Calu3 (cell line): ENCODE results near the gene SMAD3. TPM values are rescaled to one million over a fixed set of nuclear protein-coding genes. Genes with fewer than 3 reads are reported as not detected.
"Not testable (repeated sequence)": the region's sequence is repeated elsewhere in the genome, so short reads cannot be mapped to it uniquely, and the experiment has no call there.

Experiments used
- BruUV-seq: library from RNA; stranded (reverse); fragments of 400-500 nt; replicated peaks from 2 replicates; lab custom pipeline; 2021; lab: Mats Ljungman, UMichigan
- CTCF ChIA-PET: fragments of 300-600 bp; sonication (Branson Sonifier 250); formaldehyde crosslinking; loops from one replicate; lab custom pipeline; 2022; ENCODE audit warnings: antibody characterized with exemption; lab: Charles Lee
- DNase-seq: peaks from one replicate; pipeline ENCODE4 v3.0.0; 2022
- H3K27ac Mint-ChIP-seq: one replicate; pipeline ENCODE4 v1.8.0; 2022; ENCODE audit warnings: mixed read lengths; ENCODE audit not compliant: unreplicated experiment
- H3K27me3 Mint-ChIP-seq: one replicate; pipeline ENCODE4 v1.8.0; 2022; ENCODE audit warnings: mixed read lengths; ENCODE audit not compliant: unreplicated experiment
- H3K36me3 Mint-ChIP-seq: one replicate; pipeline ENCODE4 v1.8.0; 2022; ENCODE audit warnings: mild to moderate bottlenecking, moderate library complexity, mixed read lengths; ENCODE audit not compliant: insufficient read depth, unreplicated experiment
- H3K4me1 Mint-ChIP-seq: one replicate; pipeline ENCODE4 v1.8.0; 2022; ENCODE audit warnings: mild to moderate bottlenecking, low read depth, mixed read lengths; ENCODE audit not compliant: unreplicated experiment
- H3K4me3 Mint-ChIP-seq: one replicate; pipeline ENCODE4 v1.8.0; 2022; ENCODE audit warnings: mild to moderate bottlenecking, low read depth, moderate library complexity, mixed read lengths; ENCODE audit not compliant: unreplicated experiment
- H3K9me3 Mint-ChIP-seq: one replicate; pipeline ENCODE4 v1.8.0; 2022; ENCODE audit warnings: low read depth, mixed read lengths; ENCODE audit not compliant: unreplicated experiment
- CTCF ChIP-seq: fragments of 200-600 bp; IDR thresholded peaks from one replicate; pipeline ENCODE4 v1.8.0; 2022; ENCODE audit warnings: antibody characterized with exemption; ENCODE audit not compliant: unreplicated experiment
- intact Hi-C: fragments of 100-400 bp; cut with micrococcal nuclease; formaldehyde crosslinking; loops from one replicate; pipeline ENCODE4 v1.10.0; 2022; ENCODE audit not compliant: unreplicated experiment
- total RNA-seq: library from RNA; stranded (reverse); gene quantifications from 2 replicates; pipeline ENCODE4 v1.2.3, GENCODE V29; 2022

The SMAD3 gene
- total RNA-seq, 1 experiment from 2014 or later, result 121 TPM

- CTCF ChIA-PET, result no interaction called here
- H3K27me3 Mint-ChIP-seq, result no peaks in the 10 kb centered on the region
Observed at GRCh38 chr15:67019069-67019468, 46.3 kb upstream of the SMAD3 start.

GRCh38 chr15:67019884-67020520 lies 45.4 kb upstream of the SMAD3 start:
- H3K27me3 Mint-ChIP-seq, result no peaks in the 10 kb centered on the region
- H3K9me3 Mint-ChIP-seq, result no peaks in the 10 kb centered on the region
- no peak overlapping the region for H3K27ac Mint-ChIP-seq
- intact Hi-C loops, result loop anchor here (5.0 kb wide), 1 partner anchor 42 kb away; no protein-coding TSS in a partner anchor
- H3K4me3 Mint-ChIP-seq, result no peak overlapping the region
- peaks cover 34% of the 10 kb centered on the region for H3K4me1 Mint-ChIP-seq
- TF ChIP-seq CTCF, result no peak
- CTCF ChIA-PET, result no interaction called here
- no TSS peak for BruUV-seq
- peaks cover 8% of the 10 kb centered on the region for H3K36me3 Mint-ChIP-seq
- no peak for DNase-seq

More at GRCh38 chr15:67019069-67019468, 46.3 kb upstream of the SMAD3 start:
- no peak for DNase-seq
- no peak overlapping the region for H3K4me3 Mint-ChIP-seq
- H3K9me3 Mint-ChIP-seq, result no peaks in the 10 kb centered on the region
- TF ChIP-seq CTCF, result no peak
- intact Hi-C loops, result no loop called here
- no peak overlapping the region for H3K27ac Mint-ChIP-seq
- no TSS peak for BruUV-seq
- H3K36me3 Mint-ChIP-seq, result peaks cover 2% of the 10 kb centered on the region
- H3K4me1 Mint-ChIP-seq, result peaks cover 25% of the 10 kb centered on the region

DNA sequence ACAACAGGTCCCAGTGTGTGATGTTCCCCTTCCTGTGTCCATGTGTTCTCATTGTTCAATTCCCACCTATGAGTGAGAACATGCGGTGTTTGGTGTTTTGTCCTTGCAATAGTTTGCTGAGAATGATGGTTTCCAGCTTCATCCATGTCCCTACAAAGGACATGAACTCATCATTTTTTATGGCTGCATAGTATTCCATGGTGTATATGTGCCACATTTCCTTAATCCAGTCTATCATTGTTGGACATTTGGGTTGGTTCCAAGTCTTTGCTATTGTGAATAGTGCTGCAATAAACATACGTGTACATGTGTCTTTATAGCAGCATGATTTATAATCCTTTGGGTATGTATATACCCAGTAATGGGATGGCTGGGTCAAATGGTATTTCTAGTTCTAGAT lies 44.7 kb upstream of the SMAD3 start:
- BruUV-seq, result not testable (repeated sequence)

GRCh38 chr15:67021455-67021854 lies 43.9 kb upstream of the SMAD3 start:
- no peak for DNase-seq
- H3K27ac Mint-ChIP-seq, result no peak overlapping the region
- H3K4me1 Mint-ChIP-seq, result peaks cover 49% of the 10 kb centered on the region
- no peak for TF ChIP-seq CTCF
- intact Hi-C loops, result loop anchor here (5.0 kb wide), 1 partner anchor 41 kb away; no protein-coding TSS in a partner anchor
- CTCF ChIA-PET, result no interaction called here
- no peak overlapping the region for H3K4me3 Mint-ChIP-seq
- no TSS peak for BruUV-seq
- no peaks in the 10 kb centered on the region for H3K27me3 Mint-ChIP-seq
- H3K36me3 Mint-ChIP-seq, result peaks cover 8% of the 10 kb centered on the region
- no peaks in the 10 kb centered on the region for H3K9me3 Mint-ChIP-seq

More for the DNA sequence above, 44.7 kb upstream of the SMAD3 start:
- H3K4me3 Mint-ChIP-seq, H3K36me3 Mint-ChIP-seq, DNase-seq, H3K9me3 Mint-ChIP-seq, CTCF ChIA-PET, H3K27me3 Mint-ChIP-seq, H3K27ac Mint-ChIP-seq: not testable (repeated sequence)
- intact Hi-C loops, result loop anchor here (5.0 kb wide), 1 partner anchor 42 kb away; no protein-coding TSS in a partner anchor
- peaks cover 41% of the 10 kb centered on the region for H3K4me1 Mint-ChIP-seq
